ENCODE results near the gene ALDH1L2.

Gene ALDH1L2

GRCh38 chr12:105107171-105107493 lies 22.9 kb upstream of the ALDH1L2 start:
- TF ChIP-seq CTCF (IDR thresholded peaks at IDR 0.05): no peak

- TF ChIP-seq CTCF (IDR thresholded peaks at IDR 0.05): no peak
These were observed 22.4 kb upstream of the ALDH1L2 start for GRCh38 chr12:105106621-105107020.

- no peak for TF ChIP-seq CTCF (IDR thresholded peaks at IDR 0.05)
These were observed 20.5 kb upstream of the ALDH1L2 start for GRCh38 chr12:105104762-105105161.

- no peak for TF ChIP-seq CTCF (IDR thresholded peaks at IDR 0.05)
These were observed 18.4 kb upstream of the ALDH1L2 start for GRCh38 chr12:105102673-105103072.

- peak; percentile 29; the same call in 1 of the 2 replicates for TF ChIP-seq CTCF (IDR thresholded peaks at IDR 0.05)
These were observed 16.7 kb upstream of the ALDH1L2 start for GRCh38 chr12:105100998-105101397.

GRCh38 chr12:105100207-105100985 lies 16.1 kb upstream of the ALDH1L2 start:
- no peak for TF ChIP-seq CTCF (IDR thresholded peaks at IDR 0.05)

- no peak for TF ChIP-seq CTCF (IDR thresholded peaks at IDR 0.05)
These were observed 15.1 kb upstream of the ALDH1L2 start for GRCh38 chr12:105099356-105099755.

GRCh38 chr12:105092336-105092735 lies 8.1 kb upstream of the ALDH1L2 start:
- TF ChIP-seq CTCF (IDR thresholded peaks at IDR 0.05): no peak
